Retinal pigment epithelial cell (primary cell): ENCODE measurements around the gene TMEM164.

ENCODE experiments used
- DNase-seq: peaks from one replicate; pipeline ENCODE4 v3.0.0-alpha.2; 2010; ENCODE audit warnings: low read depth
- H3K4me3 ChIP-seq: 2 replicates; pipeline ENCODE4 v1.5.1; 2011; ENCODE audit warnings: mild to moderate bottlenecking, low read length, control low read depth, moderate library complexity
- TF ChIP-seq, protein P1 (sequence below): conservative IDR thresholded peaks from 2 replicates; pipeline ENCODE4 v1.5.1; 2011; ENCODE audit warnings: low read depth, low read length, control low read depth, inconsistent platforms

The TMEM164 gene

DNA sequence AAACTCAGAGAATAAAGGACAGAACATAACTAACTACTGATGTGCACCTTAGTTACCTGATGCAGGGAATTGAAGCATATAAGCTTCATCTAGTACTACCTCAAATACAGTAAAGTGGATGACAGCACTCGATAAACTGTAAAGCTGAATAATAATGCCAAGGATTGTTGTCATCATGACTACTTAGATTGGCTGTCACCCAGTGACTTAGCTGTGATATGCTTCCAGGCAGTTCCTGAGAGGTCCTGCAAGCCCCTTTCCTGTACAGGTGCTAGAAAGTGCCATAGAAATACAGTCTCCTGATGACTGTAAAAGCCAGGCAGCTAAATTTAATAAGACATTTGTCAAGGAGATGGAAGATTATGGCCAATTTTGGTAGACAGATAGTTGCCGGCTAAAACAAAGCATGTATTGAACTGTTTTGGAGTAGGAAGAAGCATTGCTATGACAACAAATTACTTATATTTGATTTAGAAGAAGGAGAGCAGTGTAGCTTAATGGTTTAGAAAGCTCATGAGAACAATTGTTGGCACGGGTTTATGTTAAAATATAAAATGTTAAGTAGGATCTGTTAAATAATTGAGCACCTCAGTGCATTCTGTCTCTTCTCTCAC, 29.7 kb downstream of the TMEM164 start:
- H3K4me3 ChIP-seq, result no peak overlapping the region
- TF ChIP-seq, protein P1, sequence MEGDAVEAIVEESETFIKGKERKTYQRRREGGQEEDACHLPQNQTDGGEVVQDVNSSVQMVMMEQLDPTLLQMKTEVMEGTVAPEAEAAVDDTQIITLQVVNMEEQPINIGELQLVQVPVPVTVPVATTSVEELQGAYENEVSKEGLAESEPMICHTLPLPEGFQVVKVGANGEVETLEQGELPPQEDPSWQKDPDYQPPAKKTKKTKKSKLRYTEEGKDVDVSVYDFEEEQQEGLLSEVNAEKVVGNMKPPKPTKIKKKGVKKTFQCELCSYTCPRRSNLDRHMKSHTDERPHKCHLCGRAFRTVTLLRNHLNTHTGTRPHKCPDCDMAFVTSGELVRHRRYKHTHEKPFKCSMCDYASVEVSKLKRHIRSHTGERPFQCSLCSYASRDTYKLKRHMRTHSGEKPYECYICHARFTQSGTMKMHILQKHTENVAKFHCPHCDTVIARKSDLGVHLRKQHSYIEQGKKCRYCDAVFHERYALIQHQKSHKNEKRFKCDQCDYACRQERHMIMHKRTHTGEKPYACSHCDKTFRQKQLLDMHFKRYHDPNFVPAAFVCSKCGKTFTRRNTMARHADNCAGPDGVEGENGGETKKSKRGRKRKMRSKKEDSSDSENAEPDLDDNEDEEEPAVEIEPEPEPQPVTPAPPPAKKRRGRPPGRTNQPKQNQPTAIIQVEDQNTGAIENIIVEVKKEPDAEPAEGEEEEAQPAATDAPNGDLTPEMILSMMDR, result no peak
- no peak for DNase-seq

DNA sequence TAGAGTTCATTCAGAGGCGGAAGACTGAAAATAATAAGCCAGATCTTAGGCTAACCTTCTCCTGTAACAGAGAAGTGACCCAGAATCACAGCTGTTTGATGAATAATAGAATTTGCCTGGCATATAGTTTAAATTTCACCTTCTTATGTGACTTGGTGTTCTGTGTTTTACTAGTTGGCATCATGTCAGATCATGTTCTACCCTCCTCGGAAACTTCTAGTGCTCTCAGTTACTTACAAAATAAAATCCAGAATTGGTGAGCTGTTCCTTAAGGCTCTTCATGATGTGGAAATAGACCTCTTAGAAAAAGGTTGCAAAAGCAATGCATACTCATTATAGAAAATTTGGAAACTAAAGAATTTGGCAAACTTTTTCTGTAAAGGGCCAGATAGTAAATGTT, 31.1 kb downstream of the TMEM164 start:
- no peak overlapping the region for H3K4me3 ChIP-seq
- TF ChIP-seq, protein P1, result no peak
- DNase-seq, result no peak

DNA sequence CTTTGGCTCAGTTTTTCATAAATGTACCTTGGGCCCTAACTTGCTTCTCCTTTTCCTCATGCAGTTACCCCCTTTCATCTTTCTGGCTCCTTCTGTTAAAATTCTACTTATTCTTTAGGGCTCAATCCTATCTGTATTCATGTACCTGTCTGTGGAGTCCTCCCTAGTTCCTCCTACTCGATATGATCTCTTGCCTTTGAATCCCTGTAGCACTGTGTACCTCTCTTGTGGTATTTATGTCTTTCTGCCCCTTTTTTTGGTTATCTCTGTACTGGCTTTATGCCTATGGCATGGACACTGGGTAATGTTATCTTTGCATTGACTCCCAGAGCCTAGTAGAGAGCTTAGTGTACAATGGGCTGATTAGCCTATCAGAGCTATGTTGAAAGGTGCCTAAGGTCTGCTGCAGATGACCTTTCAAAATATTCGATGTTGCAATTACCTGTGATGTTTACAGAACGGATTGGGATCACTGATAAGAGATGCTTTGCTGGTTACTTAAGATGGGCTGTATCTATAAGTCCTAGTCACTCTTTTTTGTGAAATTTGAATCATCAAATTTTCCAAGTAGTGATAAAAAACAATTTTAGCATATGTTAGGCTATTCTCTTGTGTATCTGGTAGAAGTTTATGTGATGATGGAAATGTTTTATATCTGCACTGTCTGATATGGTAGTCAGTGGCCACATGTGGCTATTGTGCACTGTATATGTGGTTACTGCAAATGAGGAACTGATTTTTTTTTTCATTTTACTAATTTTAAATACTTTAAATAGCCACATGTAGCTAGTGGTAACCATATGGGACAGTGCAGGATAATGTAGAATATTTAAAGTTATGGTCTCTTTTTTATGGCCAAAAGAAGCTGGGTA, 33.5 kb downstream of the TMEM164 start:
- DNase-seq, result no peak
- H3K4me3 ChIP-seq, result no peak overlapping the region
- TF ChIP-seq, protein P1, result no peak

DNA sequence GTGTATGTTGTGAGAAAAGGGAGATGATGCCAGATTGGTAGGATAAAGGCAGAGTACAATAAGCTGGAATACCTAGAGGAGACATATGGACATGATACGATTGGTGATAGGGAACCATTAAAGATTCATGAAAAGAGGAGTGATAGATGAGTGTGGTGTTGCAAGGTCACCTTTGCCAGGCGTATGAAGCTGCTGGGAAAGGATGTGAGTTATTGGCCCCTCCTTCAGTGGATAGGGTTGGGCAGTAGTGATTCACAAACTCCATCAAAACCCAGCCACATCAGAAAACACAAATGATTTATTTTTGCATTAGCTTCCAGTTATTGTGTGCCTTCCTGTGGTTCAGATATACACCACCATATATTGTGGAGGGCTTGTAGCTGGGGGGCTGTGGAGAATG, 34.3 kb downstream of the TMEM164 start:
- DNase-seq, result no peak
- TF ChIP-seq, protein P1, result no peak
- H3K4me3 ChIP-seq, result no peak overlapping the region

DNA sequence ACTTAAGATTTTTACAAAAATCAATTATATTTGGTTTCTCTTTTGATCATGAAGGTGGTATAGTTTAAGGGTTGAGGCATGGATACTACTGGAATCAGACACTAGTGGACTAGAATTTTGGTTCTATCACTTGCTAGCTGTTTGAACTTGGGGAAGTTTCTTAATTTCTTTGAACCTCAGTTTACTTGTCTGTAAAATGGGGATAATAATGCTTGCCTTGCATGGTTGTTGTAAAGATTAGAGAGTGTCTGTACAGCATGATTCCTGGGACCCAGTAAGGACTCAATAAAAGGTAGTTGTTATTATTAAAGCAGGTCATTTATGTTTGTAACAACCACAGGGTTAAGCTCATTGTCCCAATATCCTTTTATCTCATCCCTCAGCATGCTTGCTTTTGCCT, 36.0 kb downstream of the TMEM164 start:
- TF ChIP-seq, protein P1, result no peak
- no peak for DNase-seq
- H3K4me3 ChIP-seq, result no peak overlapping the region

DNA sequence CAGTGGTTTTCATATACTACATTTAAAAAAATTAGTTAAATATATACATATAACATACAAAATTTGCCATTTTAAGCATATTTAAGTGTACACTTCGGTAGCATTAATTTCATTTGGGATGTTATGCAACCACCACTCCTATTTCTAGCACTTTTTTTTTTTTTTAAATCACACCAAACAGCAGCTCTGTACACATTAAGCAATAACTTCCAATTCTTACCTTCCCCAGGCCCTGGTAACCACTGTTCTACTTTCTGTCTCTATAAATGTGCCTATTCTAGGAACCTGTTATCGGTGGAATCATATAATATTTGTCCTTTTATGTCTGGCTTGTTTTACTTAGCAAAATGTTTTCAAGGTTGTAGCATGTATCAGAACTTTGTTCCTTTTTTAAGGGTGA, 39.1 kb downstream of the TMEM164 start:
- DNase-seq, result no peak
- H3K4me3 ChIP-seq, result no peak overlapping the region
- TF ChIP-seq, protein P1, result no peak

DNA sequence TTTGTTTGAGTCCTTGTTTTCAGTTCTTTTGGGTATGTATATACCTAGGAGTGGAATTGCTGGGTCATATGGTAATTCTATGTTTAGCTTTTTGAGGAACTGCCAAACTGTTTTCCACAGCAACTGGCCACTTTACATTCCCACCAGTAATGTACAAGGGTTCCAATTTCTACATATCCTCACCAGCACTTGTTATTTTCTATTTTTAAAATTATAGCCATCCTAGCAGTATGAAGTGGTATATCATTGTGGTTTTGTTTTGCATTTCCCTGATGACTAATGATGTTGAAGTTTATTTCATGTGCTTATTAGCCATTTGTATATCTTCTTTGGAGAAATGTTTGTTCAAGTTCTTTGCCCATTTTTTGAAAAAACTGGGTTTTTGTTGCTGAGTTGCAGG, 39.6 kb downstream of the TMEM164 start:
- no peak for DNase-seq
- TF ChIP-seq, protein P1, result no peak
- H3K4me3 ChIP-seq, result no peak overlapping the region
